GM19328 (cell line): ENCODE data around the gene EXOC1L.

Experiments used
- ATAC-seq: cut with Tn5 transposase; IDR thresholded peaks from one replicate; pipeline ENCODE4 v1.9.1; 2021; ENCODE audit warnings: mild to moderate bottlenecking, moderate library complexity; ENCODE audit not compliant: unreplicated experiment

Gene EXOC1L, protein sequence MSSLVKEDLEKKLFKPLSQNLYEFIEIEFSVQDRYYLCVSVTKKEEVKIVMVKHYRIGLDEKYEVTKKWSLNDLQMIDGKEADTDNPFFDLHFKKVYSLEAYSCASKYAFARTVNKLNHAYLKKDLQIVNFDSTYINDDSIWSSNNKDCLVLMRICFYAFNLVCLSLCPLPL

DNA sequence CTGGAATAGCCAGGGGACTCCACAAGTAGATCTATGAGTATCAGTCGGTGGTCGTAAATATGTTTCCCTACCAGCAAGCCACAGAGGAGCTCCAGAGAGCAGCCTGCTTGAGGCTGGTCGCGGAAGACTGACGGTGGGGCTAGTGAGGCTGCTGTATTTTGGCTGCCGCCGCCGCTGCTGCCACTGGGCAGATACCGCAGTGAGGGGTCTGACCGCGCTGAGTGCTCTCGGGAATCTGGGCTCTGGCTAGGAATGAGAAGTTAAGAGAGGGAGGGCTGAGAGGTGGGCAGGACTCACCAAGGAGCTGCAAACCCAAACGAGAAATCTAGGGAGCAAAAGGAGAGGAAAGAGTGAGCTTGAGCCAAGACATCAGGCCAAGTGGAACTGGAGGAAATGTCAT, at the start of gene EXOC1L:
Gene EXOC1L, plus strand, starts transcription at position 157 of the 400 bp plus-strand sequence. Its CDS starts 237 bp downstream, at position 394.
- no peak for ATAC-seq

DNA sequence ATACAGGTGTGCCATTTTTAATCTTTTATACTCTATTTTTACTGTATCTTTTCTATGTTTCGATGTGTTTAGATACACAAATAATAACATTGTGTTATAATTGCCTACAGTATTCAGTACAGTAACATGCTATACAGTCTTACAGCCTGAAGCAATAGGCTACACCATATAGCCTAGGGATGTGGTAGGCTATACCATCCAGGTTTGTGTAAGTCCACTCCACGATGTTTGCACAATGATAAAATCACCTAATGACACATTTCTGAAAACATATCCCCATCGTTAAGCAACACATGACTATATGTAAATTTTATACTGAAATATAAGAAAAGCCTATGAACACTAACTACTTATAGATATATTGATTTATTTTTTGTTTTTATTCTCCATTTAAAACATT, 48.9 kb upstream of the EXOC1L start:
- no peak for ATAC-seq

DNA sequence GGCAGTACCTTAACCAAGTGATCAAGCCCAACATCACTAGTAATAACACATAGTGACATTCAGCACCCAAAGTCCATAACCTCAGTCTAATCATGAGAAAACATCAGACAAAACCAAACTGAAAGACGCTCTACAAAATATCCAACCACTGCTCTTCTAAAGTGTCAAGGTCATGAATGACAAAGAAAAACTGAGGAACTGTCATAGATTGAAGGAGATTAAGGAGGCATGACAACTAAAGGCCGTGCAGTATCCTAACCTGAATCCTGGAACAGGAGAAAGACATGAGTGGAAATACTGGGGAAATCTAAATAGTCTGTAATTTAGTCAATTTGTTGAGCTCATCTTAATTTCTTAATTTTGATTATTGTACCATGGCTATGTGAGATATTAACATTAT, 38.2 kb upstream of the EXOC1L start:
- ATAC-seq, result no peak

DNA sequence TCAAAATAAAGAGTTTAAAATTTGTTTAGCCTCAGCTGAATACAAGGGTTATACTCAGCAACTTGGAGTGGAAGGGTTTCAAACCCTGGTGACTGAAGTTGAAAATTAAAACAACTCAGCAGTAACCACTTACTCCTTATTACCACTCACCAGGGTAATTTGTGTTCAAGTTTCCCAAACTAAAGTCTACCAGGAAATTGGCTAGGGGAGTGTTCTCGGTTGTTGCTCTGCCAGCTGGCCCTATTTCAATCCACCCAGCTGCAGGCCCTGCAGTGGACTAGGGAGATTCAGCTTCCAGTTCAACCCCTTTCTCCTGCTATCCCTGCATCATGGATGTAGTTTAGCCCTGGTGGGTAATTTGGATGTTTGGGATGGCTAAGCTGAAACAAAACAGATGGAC, 37.8 kb upstream of the EXOC1L start:
- ATAC-seq, result no peak

DNA sequence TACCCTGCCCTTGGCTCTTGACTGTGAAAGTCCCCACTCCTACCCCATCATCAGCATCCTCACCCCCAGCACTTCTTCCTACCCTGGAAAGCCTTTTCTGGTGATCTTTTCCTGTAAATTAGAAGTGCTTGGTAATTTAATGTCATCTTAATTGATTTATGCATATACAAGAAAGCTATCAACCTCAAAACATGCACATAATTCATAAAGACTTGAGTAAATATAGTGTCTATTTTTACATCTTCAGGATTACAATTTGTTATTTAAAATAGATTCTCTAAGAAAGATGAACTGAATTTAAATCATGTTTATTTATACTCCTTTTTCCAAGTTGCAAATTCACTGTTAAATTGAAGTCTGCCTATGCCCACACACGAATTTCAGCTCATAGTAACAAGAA, 36.0 kb upstream of the EXOC1L start:
- no peak for ATAC-seq

DNA sequence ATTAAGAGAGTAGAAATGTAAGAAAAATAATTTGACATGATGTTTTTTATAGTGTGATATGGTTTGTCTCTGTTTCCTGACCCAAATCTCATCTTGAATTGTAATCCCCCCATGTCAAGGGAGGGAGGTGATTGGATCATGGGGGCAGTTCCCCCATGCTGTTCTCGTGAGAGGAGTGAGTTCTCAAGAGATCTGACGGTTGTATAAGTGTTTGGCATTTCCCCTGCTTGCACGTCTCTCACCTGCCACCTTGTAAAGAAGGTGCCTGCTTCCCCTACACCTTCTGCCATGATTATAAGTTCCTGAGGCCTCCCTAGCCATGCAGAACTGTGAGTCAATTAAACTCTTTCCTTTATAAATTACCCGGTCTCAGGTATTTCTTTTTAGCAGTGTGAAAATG, 34.8 kb upstream of the EXOC1L start:
- no peak for ATAC-seq

DNA sequence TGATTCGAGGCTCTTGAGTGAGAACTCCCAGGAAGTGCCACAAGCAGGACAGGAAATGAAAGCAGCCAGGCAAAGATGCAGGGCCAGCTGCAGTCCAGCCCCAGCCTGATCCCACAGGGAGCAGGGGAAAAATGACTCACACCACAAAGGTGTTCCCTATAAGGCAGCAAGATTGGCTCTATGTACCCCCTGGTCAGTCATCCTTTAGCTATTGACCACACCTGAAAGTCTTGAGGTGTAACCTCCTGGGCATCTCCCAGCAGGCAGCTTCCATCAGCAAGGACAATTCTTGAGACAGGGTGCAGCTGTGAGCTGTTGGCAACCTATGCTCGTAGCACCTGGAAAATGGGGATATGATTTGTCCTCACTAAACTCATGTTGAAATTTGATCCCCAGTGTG, 27.9 kb upstream of the EXOC1L start:
- ATAC-seq, result no peak

DNA sequence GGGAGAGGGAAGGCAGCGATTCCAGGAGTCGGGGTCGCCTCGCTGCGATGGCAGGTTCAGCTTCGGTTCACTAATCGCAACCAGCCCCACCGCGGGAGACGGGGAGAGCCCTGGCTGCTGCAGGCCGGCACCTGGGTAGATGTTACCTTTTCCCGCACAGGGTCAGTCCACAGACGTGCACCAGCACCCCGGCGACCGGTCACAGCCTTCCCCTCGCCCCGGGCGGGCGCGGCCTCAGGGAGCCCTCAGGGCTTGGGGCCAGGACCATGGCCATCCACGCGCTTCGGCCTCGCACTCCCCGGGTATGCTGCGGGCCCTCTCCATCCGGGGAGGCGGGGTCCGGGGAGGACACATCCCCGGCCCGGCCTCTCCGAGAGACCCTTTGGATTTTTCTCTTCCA, 26.1 kb upstream of the EXOC1L start:
- ATAC-seq, result no peak

DNA sequence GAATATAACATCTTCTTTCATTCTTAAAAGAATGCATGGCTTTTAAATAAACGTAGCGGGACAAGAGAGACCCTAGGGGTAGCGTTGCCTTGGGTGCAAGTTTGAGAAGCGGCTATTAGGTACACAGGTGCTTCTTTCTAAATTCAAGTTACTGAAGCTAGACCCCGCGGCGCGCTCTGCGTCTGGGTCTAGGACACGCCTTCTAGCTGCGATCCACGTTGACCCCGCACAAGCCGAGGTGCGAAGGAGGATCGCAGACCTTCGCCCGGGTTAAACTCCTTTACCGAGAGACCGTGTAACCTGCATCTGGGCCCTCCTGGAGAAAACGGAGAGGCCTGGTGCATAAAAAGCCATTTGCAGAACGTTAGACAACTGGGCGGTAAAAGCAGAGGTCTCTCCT, 25.5 kb upstream of the EXOC1L start:
- ATAC-seq, result no peak

DNA sequence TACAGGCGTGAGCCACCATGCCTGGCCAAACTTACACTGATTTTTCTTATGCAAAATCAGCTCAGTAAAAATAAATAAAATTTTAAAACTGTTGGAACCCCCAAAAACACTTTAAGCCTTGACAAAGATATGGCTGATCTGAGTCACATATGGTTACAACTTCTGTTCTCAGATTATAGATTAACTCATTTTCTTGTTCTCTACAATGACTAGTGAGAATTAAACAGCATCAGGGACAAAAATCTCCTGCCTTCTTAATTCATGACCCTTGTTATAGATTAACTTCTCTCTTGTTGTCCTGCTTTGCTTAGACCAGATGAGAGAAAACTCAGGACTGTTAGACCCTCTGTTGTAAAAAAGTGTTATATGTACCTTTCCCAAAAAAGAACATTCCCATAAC, 24.2 kb upstream of the EXOC1L start:
- no peak for ATAC-seq

DNA sequence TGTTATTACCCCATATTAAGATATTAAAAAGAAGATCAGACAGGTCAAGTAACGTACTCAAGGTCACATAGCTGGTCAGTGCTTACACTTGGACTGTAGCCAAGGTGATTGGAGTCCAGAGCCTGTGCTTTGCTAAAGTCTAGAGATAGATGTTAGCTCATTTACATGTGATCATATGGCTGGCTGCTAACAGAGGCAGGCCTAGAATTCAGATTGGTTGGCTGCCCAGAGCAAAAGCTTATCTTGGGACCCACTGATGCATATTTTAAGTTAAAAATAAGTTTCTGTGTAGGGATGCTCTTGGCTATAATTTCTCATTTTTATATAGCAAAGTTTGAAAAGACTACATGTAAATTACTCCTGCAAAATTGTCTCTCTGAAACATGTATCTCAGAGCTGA, 18.1 kb upstream of the EXOC1L start:
- no peak for ATAC-seq

DNA sequence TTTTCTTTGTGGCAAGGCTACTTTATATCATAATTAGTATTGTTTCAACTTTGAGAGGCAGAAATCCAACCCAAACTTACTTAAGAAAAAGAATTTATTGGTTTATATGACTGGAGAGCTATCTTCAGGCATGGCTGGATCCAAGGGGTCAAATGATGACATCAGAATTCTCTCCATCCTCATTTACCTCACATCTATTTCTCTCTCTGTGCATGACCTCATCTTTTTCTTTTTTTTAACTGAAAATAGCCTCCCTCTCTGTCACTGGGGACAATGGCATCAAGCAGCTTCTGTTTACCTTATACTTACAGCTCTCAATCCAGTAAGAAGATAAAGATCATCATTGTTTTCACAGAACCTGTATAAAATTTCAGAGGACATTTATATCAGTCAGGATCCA, 12.0 kb upstream of the EXOC1L start:
- ATAC-seq, result no peak

DNA sequence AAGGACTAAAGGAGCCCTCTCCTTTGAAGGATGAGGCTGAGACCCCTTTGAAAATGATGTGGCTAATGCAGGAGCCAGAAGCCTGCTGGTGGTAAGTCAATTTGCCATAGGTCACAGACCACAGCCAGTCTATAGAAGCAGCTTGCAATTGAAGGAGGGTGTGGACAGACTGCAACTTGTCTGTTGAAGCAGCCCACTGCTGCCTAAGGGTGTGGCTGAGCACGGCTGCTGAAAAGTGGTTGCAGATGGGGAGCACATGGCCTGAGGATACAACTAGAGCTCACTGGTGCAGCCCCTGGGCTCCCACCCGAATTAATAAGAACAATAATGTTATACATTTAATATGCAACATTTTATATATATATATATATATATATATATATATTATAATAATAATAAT, 11.4 kb upstream of the EXOC1L start:
- ATAC-seq, result no peak

DNA sequence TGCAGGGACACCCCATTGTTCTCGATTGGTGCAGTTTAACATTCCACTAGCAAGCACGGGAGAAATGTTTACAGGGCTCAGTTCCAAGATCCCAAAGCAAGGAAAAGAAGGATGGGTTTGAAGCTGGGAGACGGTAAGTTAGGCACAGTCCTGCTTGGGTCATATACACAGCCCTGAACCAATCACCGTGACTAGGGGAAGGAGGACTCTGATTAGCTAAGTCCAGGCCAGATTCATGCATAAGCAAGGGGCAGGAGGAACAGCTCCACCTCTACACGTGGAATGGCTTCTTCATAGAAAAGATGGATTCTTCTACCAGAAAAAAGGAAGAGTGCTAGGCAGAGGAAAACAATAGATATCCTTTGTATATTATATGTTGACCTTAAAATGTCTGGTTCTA, 11.0 kb upstream of the EXOC1L start:
- no peak for ATAC-seq

DNA sequence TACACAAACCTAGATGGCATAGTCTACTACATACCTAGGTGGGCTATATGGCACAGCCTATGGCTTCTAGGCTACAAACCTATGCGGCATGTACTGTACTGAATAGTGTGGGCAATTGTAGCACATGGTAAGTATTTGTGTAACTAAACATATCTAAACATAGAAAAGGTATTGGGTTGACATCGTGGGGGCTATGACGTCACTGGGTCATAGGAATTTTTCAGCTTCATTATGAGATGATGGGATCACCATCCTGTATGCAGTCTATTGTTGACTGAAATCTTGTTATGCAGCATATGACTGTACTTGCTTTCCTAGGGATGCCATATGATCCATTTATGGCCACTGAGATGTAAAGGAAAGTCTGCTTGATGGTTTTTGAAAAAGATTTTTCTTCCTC, 1.9 kb upstream of the EXOC1L start:
- ATAC-seq, result no peak

DNA sequence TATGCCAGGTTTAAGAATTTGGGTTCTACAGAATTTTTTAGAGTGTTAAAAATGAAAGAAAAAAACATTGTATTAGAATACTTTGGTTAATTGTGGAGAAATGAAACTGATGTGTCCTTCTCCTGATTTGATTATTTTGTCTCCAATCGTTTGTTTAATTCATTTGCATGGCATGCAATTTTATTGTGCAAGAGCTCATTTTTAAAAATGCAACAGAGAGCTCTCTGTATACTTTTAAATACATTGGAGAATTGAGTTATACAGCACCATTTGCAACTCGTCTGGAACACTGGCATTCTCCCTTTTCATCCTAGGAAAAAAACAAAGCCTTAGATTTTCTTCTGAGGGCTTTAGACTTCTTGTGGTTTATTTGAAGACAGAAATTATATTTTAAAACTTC, 689 bp downstream of the EXOC1L start:
- ATAC-seq, result no peak

DNA sequence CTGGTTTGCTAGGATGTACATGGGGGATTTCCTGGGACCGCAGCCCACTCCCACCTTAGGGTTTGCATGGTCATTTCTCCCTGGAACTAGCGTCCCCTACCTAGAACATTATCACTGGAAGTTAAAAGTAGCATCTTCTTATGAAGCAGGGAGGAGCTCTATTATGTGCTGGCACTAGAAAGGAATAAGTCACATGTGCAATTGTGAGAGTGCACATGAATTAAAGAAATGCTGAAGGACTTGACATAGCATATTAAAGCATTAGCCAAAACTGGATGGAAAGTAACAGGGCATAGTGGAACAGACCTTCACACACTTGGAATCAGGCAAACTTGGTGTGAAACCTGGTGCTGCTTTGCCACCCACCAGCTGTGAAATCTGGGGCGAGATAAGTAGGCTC, 2.7 kb downstream of the EXOC1L start:
- ATAC-seq, result no peak

DNA sequence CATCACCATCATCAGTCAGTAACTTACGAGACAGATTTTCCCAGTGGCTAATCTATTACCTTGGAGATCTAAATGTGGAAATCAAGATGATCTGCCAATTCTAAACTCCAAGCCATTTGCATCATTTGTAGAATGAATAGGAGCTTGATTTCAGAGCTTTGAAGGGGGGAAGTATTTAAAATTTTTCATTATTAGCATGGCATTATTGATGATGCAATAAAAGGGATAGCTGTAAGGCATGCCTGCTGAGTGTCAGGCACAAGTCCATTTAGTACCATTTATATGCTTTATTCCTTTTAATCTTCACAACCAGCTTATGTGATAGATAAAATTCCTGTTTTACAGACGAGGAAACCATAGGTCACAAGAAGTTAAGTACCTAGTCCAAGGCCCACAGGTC, 5.3 kb downstream of the EXOC1L start:
- no peak for ATAC-seq

DNA sequence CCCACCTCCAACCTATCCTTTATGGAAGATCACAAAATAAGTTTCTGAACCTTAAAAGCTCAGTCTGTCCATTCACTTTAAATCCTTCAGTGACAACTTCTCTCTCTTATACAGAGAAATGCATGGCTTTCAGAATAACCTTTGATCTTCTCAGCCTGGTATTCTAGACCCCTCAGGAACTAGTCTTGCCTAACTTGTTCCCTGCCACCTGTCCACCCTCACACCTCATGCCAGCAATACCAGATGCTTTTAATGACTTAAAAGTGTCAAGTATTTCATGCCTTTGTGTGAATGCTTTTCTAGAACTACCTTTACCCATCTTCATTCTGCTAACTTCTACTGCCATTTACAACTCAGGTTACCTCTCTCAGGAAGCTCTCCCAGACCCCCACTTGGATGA, 7.4 kb downstream of the EXOC1L start:
- ATAC-seq, result no peak

DNA sequence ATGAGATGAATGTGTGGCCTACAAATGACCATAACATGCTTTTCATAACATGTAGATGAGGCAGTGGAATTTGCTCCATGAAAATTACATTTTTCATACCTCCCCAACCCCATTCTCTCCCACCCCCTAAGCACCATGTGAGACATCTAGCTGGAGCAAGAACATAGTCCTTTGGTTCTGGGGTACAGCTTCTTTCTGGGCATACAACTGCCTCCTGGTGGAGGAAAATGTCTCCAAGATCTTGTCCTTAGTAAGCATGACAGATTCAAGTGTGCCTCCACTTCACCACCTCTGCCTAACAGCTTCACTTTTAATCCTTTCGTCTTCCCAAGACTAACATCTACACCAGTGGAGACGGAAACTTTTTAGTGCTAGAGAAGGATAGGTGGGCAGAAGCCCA, 8.0 kb downstream of the EXOC1L start:
- ATAC-seq, result no peak

DNA sequence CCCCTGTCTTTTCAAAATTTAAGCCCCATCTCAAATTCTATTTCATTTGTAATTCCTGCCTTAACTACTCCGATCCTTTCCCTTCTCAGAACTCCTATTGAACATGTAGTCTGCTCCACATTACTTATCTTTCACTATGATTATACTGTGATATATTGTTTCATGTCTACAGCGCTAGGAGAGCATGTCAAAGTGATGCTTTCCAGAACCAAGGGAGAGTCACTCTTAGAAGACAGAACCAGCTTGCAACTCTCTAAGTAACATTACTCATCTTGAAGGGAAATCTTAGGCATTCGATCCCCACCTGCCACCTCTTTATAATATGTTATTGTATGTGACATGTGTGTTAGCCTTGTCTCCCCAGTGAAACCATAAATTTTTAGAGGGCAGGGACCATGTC, 10.5 kb downstream of the EXOC1L start:
- ATAC-seq, result no peak

DNA sequence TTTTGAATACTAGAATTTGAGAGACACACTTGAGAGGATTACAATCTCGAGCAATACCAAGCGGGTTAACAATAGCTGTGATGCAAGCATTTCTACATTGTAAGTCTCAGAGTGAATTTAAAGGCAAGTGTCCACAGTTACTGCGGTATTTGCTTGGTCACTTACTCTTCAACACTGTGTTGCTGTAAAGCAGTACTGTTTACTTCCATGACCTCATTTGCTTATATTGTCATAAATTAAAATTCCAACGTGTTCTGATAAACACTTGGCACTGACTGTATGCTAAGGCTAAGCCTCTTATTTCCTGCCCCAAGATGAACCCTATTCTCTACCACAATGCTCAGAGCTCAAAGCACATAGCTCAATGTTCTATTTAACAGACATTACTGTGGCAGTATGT, 11.1 kb downstream of the EXOC1L start:
- no peak for ATAC-seq

DNA sequence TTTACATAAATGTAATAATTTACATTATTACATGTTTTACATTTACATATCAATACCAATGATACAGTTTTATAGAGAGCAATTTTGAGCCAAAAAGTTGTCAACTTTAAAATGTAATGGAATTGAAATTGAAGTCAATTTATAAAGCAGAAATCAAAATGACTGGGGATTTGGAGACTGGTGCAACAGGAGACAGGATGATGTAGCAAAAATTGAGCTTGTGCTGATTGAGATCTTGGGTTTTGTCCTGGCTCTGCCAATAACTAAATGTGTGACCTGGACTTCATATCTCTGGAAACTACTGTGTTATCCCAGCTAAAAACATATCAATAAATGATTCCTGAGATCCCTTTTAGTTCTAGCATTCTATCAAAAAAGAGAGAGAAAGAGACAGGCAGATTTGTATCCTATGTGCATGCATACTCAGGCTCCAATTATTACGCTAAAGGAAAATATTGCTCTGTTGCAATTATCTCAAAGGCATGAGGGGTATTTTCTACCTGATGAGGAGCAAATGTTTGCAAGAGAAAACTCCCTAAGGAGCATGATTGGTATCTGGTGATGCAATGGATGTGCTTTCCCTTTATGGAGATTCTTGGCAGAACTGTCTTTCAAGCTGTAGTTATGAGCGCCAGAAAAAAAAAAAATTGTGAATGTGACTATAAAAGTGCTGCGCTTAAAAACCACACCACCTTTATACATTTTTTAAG, 14.7 kb downstream of the EXOC1L start:
- no peak for ATAC-seq
